GM12878 (cell line): ENCODE measurements around the gene FHL1. TPM values are rescaled to one million over a fixed set of nuclear protein-coding genes. Genes with fewer than 3 reads are reported as not detected.

ENCODE experiments used
- ATAC-seq: fragments of 200-7000 bp; cut with Tn5 transposase; 3 replicates; pipeline ENCODE4 v1.9.1; 2020; ENCODE audit warnings: mild to moderate bottlenecking, moderate library complexity
- BruUV-seq: library from RNA; stranded (reverse); fragments of 400-500 nt; replicated peaks from 2 replicates; lab custom pipeline; 2021; lab: Mats Ljungman, UMichigan
- CTCF ChIA-PET: fragments of 300-600 bp; sonication (Branson Sonifier 250); formaldehyde crosslinking; extraction: SDS; loops from one replicate; lab custom pipeline; 2021; ENCODE audit warnings: inconsistent platforms; lab: Yijun Ruan, JAX
- POLR2A ChIA-PET: fragments of 350-600 bp; formaldehyde crosslinking; extraction: SDS; loops from one replicate; lab custom pipeline; 2021; ENCODE audit warnings: inconsistent platforms; lab: Charles Lee
- RAD21 ChIA-PET: fragments of 300-600 bp; sonication (Branson Sonifier 250); formaldehyde crosslinking; loops from one replicate; lab custom pipeline; 2023; ENCODE audit warnings: antibody characterized with exemption; ENCODE audit not compliant: unreplicated experiment; lab: Charles Lee
- SMC1A ChIA-PET: fragments of 300-600 bp; sonication (Branson Sonifier 250); formaldehyde crosslinking; loops from one replicate; lab custom pipeline; 2023; ENCODE audit not compliant: unreplicated experiment, uncharacterized antibody; lab: Charles Lee
- DNase-seq: peaks from one replicate; pipeline ENCODE4 v3.0.0-alpha.2; 2011; ENCODE audit warnings: low read depth, low spot score
- FAIRE-seq: peaks from 3 replicates; lab custom pipeline; 2011; peaks lifted over from hg19 to GRCh38; lab: Jason Lieb, UNC
- H2AFZ ChIP-seq: 2 replicates; pipeline ENCODE4 v1.6.0; 2011; ENCODE audit warnings: low read depth, low read length, control low read depth; ENCODE audit not compliant: control insufficient read depth
- H3K27ac ChIP-seq: 2 replicates; pipeline ENCODE4 v1.5.1; 2011; ENCODE audit warnings: control low read depth; ENCODE audit not compliant: control insufficient read depth, insufficient read depth
- H3K27me3 ChIP-seq, 2 experiments: replicated peaks in 1 of 2; 2 replicates each; pipeline versions ENCODE4 v1.6.0 to v1.6.1; 2011; ENCODE audit warnings: low read length in 1 of 2; ENCODE audit not compliant: control insufficient read depth in 2 of 2, insufficient read depth in 2 of 2
- H3K36me3 ChIP-seq, 2 experiments: 2 replicates each; pipeline ENCODE4 v1.5.1; 2011; ENCODE audit warnings: low read length in 1 of 2; ENCODE audit not compliant: control insufficient read depth in 2 of 2, insufficient read depth in 2 of 2
- H3K4me1 ChIP-seq: 2 replicates; pipeline ENCODE4 v1.6.1; 2011; ENCODE audit warnings: mild to moderate bottlenecking, low read length, moderate library complexity, mixed read lengths; ENCODE audit not compliant: control insufficient read depth, insufficient read depth
- H3K4me2 ChIP-seq: 2 replicates; pipeline ENCODE4 v1.6.0; 2011; ENCODE audit warnings: control low read depth; ENCODE audit not compliant: control insufficient read depth, insufficient read depth
- H3K4me3 ChIP-seq: fragments of 200-600 bp; sonication (generic); 2 replicates; pipeline ENCODE4 v1.5.1; 2016
- H3K79me2 ChIP-seq: 2 replicates; pipeline ENCODE4 v1.6.0; 2011; ENCODE audit warnings: low read length; ENCODE audit not compliant: control insufficient read depth, insufficient read depth
- H3K9ac ChIP-seq: 2 replicates; pipeline ENCODE4 v1.8.0; 2011; ENCODE audit warnings: low read length, control low read depth, mixed read lengths; ENCODE audit not compliant: control insufficient read depth, insufficient read depth
- H3K9me3 ChIP-seq: replicated peaks from 3 replicates; pipeline ENCODE4 v1.5.1; 2011; ENCODE audit warnings: mild to moderate bottlenecking, low read length; ENCODE audit not compliant: control insufficient read depth, insufficient read depth
- H4K20me1 ChIP-seq: 2 replicates; pipeline ENCODE4 v1.6.0; 2011; ENCODE audit not compliant: control insufficient read depth, insufficient read depth
- BRCA1 ChIP-seq: IDR thresholded peaks from 2 replicates; pipeline ENCODE4 v1.6.1; 2011; ENCODE audit warnings: low read depth, low read length, improper control_type of control experiment
- EGR1 ChIP-seq, 2 experiments: IDR thresholded peaks; 1 replicate in 1 of 2; 2 replicates in 1 of 2; pipeline ENCODE4 v1.6.1; 2011 to 2012; ENCODE audit warnings: low read depth in 2 of 2, low read length in 2 of 2, borderline replicate concordance in 1 of 2, mild to moderate bottlenecking in 1 of 2, moderate library complexity in 1 of 2
- JUND ChIP-seq: IDR thresholded peaks from 2 replicates; pipeline ENCODE4 v1.6.1; 2012; ENCODE audit warnings: low read depth, mild to moderate bottlenecking, low read length, improper control_type of control experiment, moderate library complexity
- KDM1A ChIP-seq: fragments of 200-600 bp; sonication (generic); IDR thresholded peaks from 2 replicates; pipeline ENCODE4 v1.6.1; 2016; ENCODE audit warnings: borderline replicate concordance
- MYB ChIP-seq: fragments of 150-350 bp; IDR thresholded peaks from 2 replicates; pipeline ENCODE4 v1.6.1; 2014; ENCODE audit warnings: mild to moderate bottlenecking, low read depth, low read length, borderline replicate concordance
- RFX5 ChIP-seq: IDR thresholded peaks from 2 replicates; pipeline ENCODE4 v1.6.1; 2011; ENCODE audit warnings: low read depth, low read length, improper control_type of control experiment
- SMC3 ChIP-seq: IDR thresholded peaks from 2 replicates; pipeline ENCODE4 v1.6.1; 2011; ENCODE audit warnings: low read length, improper control_type of control experiment, borderline replicate concordance
- SRF ChIP-seq, 2 experiments: IDR thresholded peaks; 2 replicates each; pipeline ENCODE4 v1.6.1; 2011; ENCODE audit warnings: low read depth in 2 of 2, low read length in 2 of 2, mild to moderate bottlenecking in 1 of 2, moderate library complexity in 1 of 2
- TBL1XR1 ChIP-seq: IDR thresholded peaks from 2 replicates; pipeline ENCODE4 v1.6.1; 2012; ENCODE audit warnings: low read depth, low read length, improper control_type of control experiment
- ZNF622 ChIP-seq: fragments of 450-650 bp; IDR thresholded peaks from 2 replicates; pipeline ENCODE4 v1.6.1; 2017; ENCODE audit warnings: mild to moderate bottlenecking, inconsistent platforms
- ZSCAN29 ChIP-seq: fragments of 450-650 bp; IDR thresholded peaks from 2 replicates; pipeline ENCODE4 v1.6.1; 2017; ENCODE audit warnings: mild to moderate bottlenecking, moderate library complexity
- in situ Hi-C: fragments of 300-500 bp; cut with MboI; formaldehyde crosslinking; loops from 9 replicates; pipeline ENCODE4 v1.14.3; 2018; ENCODE audit warnings: mixed read lengths
- intact Hi-C: fragments of 100-400 bp; cut with micrococcal nuclease; formaldehyde crosslinking; loops from one replicate; pipeline ENCODE4 v1.14.2; 2022; ENCODE audit not compliant: unreplicated experiment
- polyA plus RNA-seq, 11 experiments: library from polyadenylated mRNA; depleted of rRNA in 4 of 11; unstranded in 6 of 11; stranded (reverse) in 5 of 11; fragments of >200 nt; fragmentation: Nextera tagmentation in 4 of 11; fragmentation: Illumina TruSeq in 1 of 11; extraction: Ambion mirVana in 4 of 11; extraction: Trizol in 1 of 11; gene quantifications; 1 replicate in 1 of 11; 2 replicates in 10 of 11; pipeline versions ENCODE4 v1.2.1 to v1.2.3, GENCODE V29; 2011 to 2016; ENCODE audit warnings: inconsistent platforms in 2 of 11, missing spikeins in 2 of 11, low read depth in 1 of 11
- total RNA-seq, 4 experiments: library from RNA; depleted of rRNA in 3 of 4; stranded (reverse); fragments of >200 nt in 3 of 4; fragmentation: Illumina TruSeq in 1 of 4; extraction: Trizol in 1 of 4; gene quantifications; 2 replicates each; pipeline versions ENCODE4 v1.2.1 to v1.2.3, GENCODE V29; 2013 to 2021
- TF ChIP-seq, protein P1 (sequence below): fragments of 450-650 bp; IDR thresholded peaks from 2 replicates; pipeline ENCODE4 v1.6.1; 2017; ENCODE audit warnings: mild to moderate bottlenecking, moderate library complexity
- TF ChIP-seq, protein P2 (sequence below): IDR thresholded peaks from 2 replicates; pipeline ENCODE4 v1.6.1; 2012; ENCODE audit warnings: improper control_type of control experiment, low read depth, low read length; ENCODE audit not compliant: insufficient replicate concordance
- TF ChIP-seq, protein P3 (sequence below): fragments of 450-650 bp; conservative IDR thresholded peaks from 2 replicates; pipeline ENCODE4 v1.6.1; 2017; ENCODE audit warnings: mild to moderate bottlenecking, moderate library complexity

FHL1 gene
- total and polyA plus RNA-seq, 10 of the 15 experiments (the other 5 are each of a cell fraction or from before 2014, with no cell fraction given) = 0.13 to 0.59 (median 0.34) TPM; not detected in 1

DNA sequence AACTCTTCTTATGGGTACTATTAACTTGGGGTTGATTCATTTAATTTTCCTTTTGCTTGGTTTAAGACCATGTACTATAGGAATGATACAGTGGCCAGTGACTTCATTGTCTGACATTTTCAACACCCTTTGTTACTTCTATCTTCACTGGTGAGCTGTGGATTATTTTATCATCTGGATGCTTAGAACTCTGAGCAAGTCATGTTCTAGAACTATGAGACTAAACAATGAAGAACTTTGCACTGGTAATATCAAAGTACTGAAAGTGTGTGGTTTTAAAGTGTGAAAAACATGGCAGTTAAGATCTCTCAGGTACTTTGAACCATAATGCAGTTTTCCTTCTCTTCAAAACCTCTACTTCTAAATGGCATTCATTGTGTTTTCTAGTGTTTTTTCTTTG lies 56.1 kb downstream of the FHL1 start:
- intact Hi-C loops (no loop called here), in situ Hi-C loops (no loop called here)
- no peak for DNase-seq
- no peaks in the 10 kb centered on the region for H3K79me2 ChIP-seq
- no peaks in the 10 kb centered on the region for H3K36me3 ChIP-seq
- ChIA-PET RAD21 (no interaction called here), SMC1A (interaction anchor here (1.3 kb wide), 1 partner anchor 47 kb away, joined by 3 read pairs; no protein-coding TSS in a partner anchor), POLR2A (no interaction called here), CTCF (interaction anchor here (0.8 to 2.5 kb wide), 4 partner anchors 18 to 175 kb away, joined by 3 to 5 read pairs (median 4); no protein-coding TSS in a partner anchor)
- ATAC-seq = 0 out of 3 replicates have a peak, but pooled peaks have one; percentile 21
- H3K9ac ChIP-seq = no peak overlapping the region
- H3K4me1 ChIP-seq = no peaks in the 10 kb centered on the region
- no peaks in the 10 kb centered on the region for H4K20me1 ChIP-seq
- H3K4me2 ChIP-seq = no peak overlapping the region
- no TSS peak for BruUV-seq
- H3K27me3 ChIP-seq = no peaks in the 10 kb centered on the region; a peak in 1 of 4 replicates
- no peaks in the 10 kb centered on the region for H3K9me3 ChIP-seq
- no peak for FAIRE-seq
- H3K27ac ChIP-seq = no peak overlapping the region
- H2AFZ ChIP-seq = no peak overlapping the region
- no peak overlapping the region for H3K4me3 ChIP-seq
- TF ChIP-seq JUND = no peak
- TF ChIP-seq, protein P1, sequence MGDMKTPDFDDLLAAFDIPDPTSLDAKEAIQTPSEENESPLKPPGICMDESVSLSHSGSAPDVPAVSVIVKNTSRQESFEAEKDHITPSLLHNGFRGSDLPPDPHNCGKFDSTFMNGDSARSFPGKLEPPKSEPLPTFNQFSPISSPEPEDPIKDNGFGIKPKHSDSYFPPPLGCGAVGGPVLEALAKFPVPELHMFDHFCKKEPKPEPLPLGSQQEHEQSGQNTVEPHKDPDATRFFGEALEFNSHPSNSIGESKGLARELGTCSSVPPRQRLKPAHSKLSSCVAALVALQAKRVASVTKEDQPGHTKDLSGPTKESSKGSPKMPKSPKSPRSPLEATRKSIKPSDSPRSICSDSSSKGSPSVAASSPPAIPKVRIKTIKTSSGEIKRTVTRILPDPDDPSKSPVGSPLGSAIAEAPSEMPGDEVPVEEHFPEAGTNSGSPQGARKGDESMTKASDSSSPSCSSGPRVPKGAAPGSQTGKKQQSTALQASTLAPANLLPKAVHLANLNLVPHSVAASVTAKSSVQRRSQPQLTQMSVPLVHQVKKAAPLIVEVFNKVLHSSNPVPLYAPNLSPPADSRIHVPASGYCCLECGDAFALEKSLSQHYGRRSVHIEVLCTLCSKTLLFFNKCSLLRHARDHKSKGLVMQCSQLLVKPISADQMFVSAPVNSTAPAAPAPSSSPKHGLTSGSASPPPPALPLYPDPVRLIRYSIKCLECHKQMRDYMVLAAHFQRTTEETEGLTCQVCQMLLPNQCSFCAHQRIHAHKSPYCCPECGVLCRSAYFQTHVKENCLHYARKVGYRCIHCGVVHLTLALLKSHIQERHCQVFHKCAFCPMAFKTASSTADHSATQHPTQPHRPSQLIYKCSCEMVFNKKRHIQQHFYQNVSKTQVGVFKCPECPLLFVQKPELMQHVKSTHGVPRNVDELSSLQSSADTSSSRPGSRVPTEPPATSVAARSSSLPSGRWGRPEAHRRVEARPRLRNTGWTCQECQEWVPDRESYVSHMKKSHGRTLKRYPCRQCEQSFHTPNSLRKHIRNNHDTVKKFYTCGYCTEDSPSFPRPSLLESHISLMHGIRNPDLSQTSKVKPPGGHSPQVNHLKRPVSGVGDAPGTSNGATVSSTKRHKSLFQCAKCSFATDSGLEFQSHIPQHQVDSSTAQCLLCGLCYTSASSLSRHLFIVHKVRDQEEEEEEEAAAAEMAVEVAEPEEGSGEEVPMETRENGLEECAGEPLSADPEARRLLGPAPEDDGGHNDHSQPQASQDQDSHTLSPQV = no peak
- no peak for TF ChIP-seq SRF (IDR thresholded peaks at IDR 0.05; ENCODE audit: low read depth in 2 of 2, low read length in 2 of 2)
- TF ChIP-seq TBL1XR1 = no peak
- TF ChIP-seq KDM1A = no peak
- no peak for TF ChIP-seq BRCA1
- no peak for TF ChIP-seq ZNF622
- no peak for TF ChIP-seq SMC3
- TF ChIP-seq, protein P2, sequence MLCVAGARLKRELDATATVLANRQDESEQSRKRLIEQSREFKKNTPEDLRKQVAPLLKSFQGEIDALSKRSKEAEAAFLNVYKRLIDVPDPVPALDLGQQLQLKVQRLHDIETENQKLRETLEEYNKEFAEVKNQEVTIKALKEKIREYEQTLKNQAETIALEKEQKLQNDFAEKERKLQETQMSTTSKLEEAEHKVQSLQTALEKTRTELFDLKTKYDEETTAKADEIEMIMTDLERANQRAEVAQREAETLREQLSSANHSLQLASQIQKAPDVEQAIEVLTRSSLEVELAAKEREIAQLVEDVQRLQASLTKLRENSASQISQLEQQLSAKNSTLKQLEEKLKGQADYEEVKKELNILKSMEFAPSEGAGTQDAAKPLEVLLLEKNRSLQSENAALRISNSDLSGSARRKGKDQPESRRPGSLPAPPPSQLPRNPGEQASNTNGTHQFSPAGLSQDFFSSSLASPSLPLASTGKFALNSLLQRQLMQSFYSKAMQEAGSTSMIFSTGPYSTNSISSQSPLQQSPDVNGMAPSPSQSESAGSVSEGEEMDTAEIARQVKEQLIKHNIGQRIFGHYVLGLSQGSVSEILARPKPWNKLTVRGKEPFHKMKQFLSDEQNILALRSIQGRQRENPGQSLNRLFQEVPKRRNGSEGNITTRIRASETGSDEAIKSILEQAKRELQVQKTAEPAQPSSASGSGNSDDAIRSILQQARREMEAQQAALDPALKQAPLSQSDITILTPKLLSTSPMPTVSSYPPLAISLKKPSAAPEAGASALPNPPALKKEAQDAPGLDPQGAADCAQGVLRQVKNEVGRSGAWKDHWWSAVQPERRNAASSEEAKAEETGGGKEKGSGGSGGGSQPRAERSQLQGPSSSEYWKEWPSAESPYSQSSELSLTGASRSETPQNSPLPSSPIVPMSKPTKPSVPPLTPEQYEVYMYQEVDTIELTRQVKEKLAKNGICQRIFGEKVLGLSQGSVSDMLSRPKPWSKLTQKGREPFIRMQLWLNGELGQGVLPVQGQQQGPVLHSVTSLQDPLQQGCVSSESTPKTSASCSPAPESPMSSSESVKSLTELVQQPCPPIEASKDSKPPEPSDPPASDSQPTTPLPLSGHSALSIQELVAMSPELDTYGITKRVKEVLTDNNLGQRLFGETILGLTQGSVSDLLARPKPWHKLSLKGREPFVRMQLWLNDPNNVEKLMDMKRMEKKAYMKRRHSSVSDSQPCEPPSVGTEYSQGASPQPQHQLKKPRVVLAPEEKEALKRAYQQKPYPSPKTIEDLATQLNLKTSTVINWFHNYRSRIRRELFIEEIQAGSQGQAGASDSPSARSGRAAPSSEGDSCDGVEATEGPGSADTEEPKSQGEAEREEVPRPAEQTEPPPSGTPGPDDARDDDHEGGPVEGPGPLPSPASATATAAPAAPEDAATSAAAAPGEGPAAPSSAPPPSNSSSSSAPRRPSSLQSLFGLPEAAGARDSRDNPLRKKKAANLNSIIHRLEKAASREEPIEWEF = no peak
- TF ChIP-seq ZSCAN29 = no peak
- TF ChIP-seq EGR1 (IDR thresholded peaks at IDR 0.05; ENCODE audit: borderline replicate concordance in 1 of 2, low read depth in 2 of 2, low read length in 2 of 2) = no peak
- no peak for TF ChIP-seq MYB
- TF ChIP-seq, protein P3, sequence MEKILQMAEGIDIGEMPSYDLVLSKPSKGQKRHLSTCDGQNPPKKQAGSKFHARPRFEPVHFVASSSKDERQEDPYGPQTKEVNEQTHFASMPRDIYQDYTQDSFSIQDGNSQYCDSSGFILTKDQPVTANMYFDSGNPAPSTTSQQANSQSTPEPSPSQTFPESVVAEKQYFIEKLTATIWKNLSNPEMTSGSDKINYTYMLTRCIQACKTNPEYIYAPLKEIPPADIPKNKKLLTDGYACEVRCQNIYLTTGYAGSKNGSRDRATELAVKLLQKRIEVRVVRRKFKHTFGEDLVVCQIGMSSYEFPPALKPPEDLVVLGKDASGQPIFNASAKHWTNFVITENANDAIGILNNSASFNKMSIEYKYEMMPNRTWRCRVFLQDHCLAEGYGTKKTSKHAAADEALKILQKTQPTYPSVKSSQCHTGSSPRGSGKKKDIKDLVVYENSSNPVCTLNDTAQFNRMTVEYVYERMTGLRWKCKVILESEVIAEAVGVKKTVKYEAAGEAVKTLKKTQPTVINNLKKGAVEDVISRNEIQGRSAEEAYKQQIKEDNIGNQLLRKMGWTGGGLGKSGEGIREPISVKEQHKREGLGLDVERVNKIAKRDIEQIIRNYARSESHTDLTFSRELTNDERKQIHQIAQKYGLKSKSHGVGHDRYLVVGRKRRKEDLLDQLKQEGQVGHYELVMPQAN = no peak
- TF ChIP-seq RFX5 = no peak
